K562 (cell line): ENCODE results near the gene ETV3L. TPM values are rescaled to one million over a fixed set of nuclear protein-coding genes. Genes with fewer than 3 reads are reported as not detected.

ENCODE experiments used
- ATAC-seq: fragments of 200-7000 bp; cut with Tn5 transposase; 3 replicates; pipeline ENCODE4 v1.9.1; 2020; ENCODE audit warnings: moderate library complexity
- BruUV-seq: library from RNA; stranded (reverse); fragments of 400-500 nt; replicated peaks from 2 replicates; lab custom pipeline; 2021; lab: Mats Ljungman, UMichigan
- CTCF ChIA-PET: fragments of 300-600 bp; formaldehyde crosslinking; extraction: SDS; loops from one replicate; lab custom pipeline; 2021; ENCODE audit warnings: low intra/inter-chr PET ratio; lab: Yijun Ruan, JAX
- POLR2A ChIA-PET: fragments of 300-600, 350-650 bp; sonication (Branson Sonifier 250); formaldehyde crosslinking; extraction: SDS; loops from one replicate; lab custom pipeline; 2021; ENCODE audit warnings: antibody characterized with exemption, inconsistent platforms; lab: Yijun Ruan, JAX
- DNase-seq, 4 experiments: peaks; one replicate each; pipeline versions ENCODE4 v3.0.0 to v3.0.0-alpha.2; 2011 to 2018; ENCODE audit warnings: low spot score in 3 of 4, mixed read lengths in 3 of 4; ENCODE audit errors: extremely low read depth in 1 of 4
- FAIRE-seq: peaks from 2 replicates; lab custom pipeline; 2011; peaks lifted over from hg19 to GRCh38; lab: Jason Lieb, UNC
- H2AFZ ChIP-seq: 2 replicates; pipeline ENCODE4 v1.6.0; 2011; ENCODE audit warnings: low read depth, low read length, control low read depth, inconsistent platforms
- H3K27ac ChIP-seq: fragments of 200-600 bp; 3 replicates; pipeline ENCODE4 v1.8.0; 2011; ENCODE audit warnings: low read depth, mild to moderate bottlenecking, control low read depth, inconsistent platforms, low read length, moderate library complexity, mixed read lengths; ENCODE audit errors: extremely low read depth
- H3K27me3 ChIP-seq, 2 experiments: fragments of 300-600 bp in 1 of 2; 2 replicates in 1 of 2; 3 replicates in 1 of 2; pipeline versions ENCODE4 v1.6.0 to v1.8.0; 2011; ENCODE audit warnings: inconsistent platforms in 2 of 2, low read length in 2 of 2, mild to moderate bottlenecking in 1 of 2, mixed read lengths in 1 of 2, moderate library complexity in 1 of 2; ENCODE audit not compliant: control insufficient read depth in 2 of 2, insufficient read depth in 2 of 2
- H3K36me3 ChIP-seq: fragments of 300-600 bp; 3 replicates; pipeline ENCODE4 v1.8.0; 2011; ENCODE audit warnings: mild to moderate bottlenecking, low read length, inconsistent platforms; ENCODE audit not compliant: control insufficient read depth, insufficient read depth
- H3K4me1 ChIP-seq, 2 experiments: fragments of 200-600 bp in 1 of 2; replicated peaks in 1 of 2; 2 replicates in 1 of 2; 3 replicates in 1 of 2; pipeline versions ENCODE4 v1.5.1 to v1.8.0; 2011; ENCODE audit warnings: inconsistent platforms in 2 of 2, low read length in 2 of 2, mild to moderate bottlenecking in 1 of 2, mixed read lengths in 1 of 2, moderate library complexity in 1 of 2; ENCODE audit not compliant: control insufficient read depth in 2 of 2, insufficient read depth in 2 of 2
- H3K4me2 ChIP-seq: 2 replicates; pipeline ENCODE4 v1.6.1; 2011; ENCODE audit warnings: low read length, control low read depth, inconsistent platforms, mixed read lengths; ENCODE audit not compliant: insufficient read depth
- H3K4me3 ChIP-seq: fragments of 200-600 bp; sonication (generic), shearing (Covaris generic); 2 replicates; pipeline ENCODE4 v1.5.1; 2016; ENCODE audit warnings: control low read depth, inconsistent platforms
- H3K79me2 ChIP-seq: fragments of 200-600 bp; 3 replicates; pipeline ENCODE4 v1.8.0; 2011; ENCODE audit warnings: low read length, inconsistent platforms; ENCODE audit not compliant: control insufficient read depth, insufficient read depth
- H3K9ac ChIP-seq, 2 experiments: 2 replicates each; pipeline versions ENCODE4 v1.6.0 to v1.6.1; 2011; ENCODE audit warnings: low read depth in 2 of 2, low read length in 2 of 2, control low read depth in 1 of 2, inconsistent platforms in 1 of 2, mild to moderate bottlenecking in 1 of 2, mixed read lengths in 1 of 2; ENCODE audit not compliant: insufficient read depth in 1 of 2
- H3K9me1 ChIP-seq: one replicate; pipeline ENCODE4 v1.6.0; 2011; ENCODE audit warnings: inconsistent platforms, mild to moderate bottlenecking, low read length, moderate library complexity; ENCODE audit not compliant: control insufficient read depth, insufficient read depth
- H3K9me3 ChIP-seq: replicated peaks from 2 replicates; pipeline ENCODE4 v1.5.1; 2011; ENCODE audit warnings: low read depth, low read length, inconsistent platforms; ENCODE audit not compliant: control insufficient read depth, insufficient read depth
- H4K20me1 ChIP-seq: replicated peaks from 2 replicates; pipeline ENCODE4 v1.6.1; 2011; ENCODE audit warnings: low read length, inconsistent platforms, mixed read lengths; ENCODE audit not compliant: control insufficient read depth, insufficient read depth
- CAMTA2 ChIP-seq: fragments of 250-450 bp; sonication (Bioruptor Pico); conservative IDR thresholded peaks from 2 replicates; pipeline ENCODE4 v1.5.1; 2022
- ERF ChIP-seq: fragments of 450-650 bp; formaldehyde crosslinking; IDR thresholded peaks from 2 replicates; pipeline ENCODE4 v1.4.0; 2020; ENCODE audit warnings: mild to moderate bottlenecking, mixed read lengths
- ETV1 ChIP-seq: fragments of 450-650 bp; conservative IDR thresholded peaks from 2 replicates; pipeline ENCODE4 v1.6.1; 2016; ENCODE audit warnings: missing genetic modification characterization, control low read depth, low read depth, missing compliant biosample characterization
- ZNF134 ChIP-seq: fragments of 250-450 bp; sonication (Bioruptor Pico); conservative IDR thresholded peaks from 2 replicates; pipeline ENCODE4 v1.4.0; 2020
- ZNF224 ChIP-seq: sonication (generic); formaldehyde crosslinking; IDR thresholded peaks from 2 replicates; pipeline ENCODE4 v1.8.0; 2022; ENCODE audit warnings: mild to moderate bottlenecking, missing genetic modification reagents
- WGBS: fragments of 100-300 bp; shearing (Covaris generic); methylation state at CpG from one replicate; pipeline ENCODE4 v1.1.6; 2016; ENCODE audit warnings: low coverage, mixed read lengths; ENCODE audit not compliant: insufficient coverage; ENCODE audit errors: missing lambda C conversion rate; 5-methylcytosine and 5-hydroxymethylcytosine counted together
- in situ Hi-C: fragments of 300-500 bp; cut with MboI; formaldehyde crosslinking; loops from 4 replicates; pipeline ENCODE4 v1.15.0; 2018; ENCODE audit warnings: inconsistent platforms, mixed read lengths
- intact Hi-C: fragments of 100-400 bp; cut with micrococcal nuclease; formaldehyde crosslinking; loops from 2 replicates; pipeline ENCODE4 v1.14.2; 2022
- polyA plus RNA-seq, 8 experiments: library from polyadenylated mRNA; depleted of rRNA in 4 of 8; stranded (reverse) in 5 of 8; unstranded in 3 of 8; fragments of >200 nt; fragmentation: Nextera tagmentation in 2 of 8; fragmentation: Illumina TruSeq in 1 of 8; extraction: Ambion mirVana in 2 of 8; extraction: Trizol in 1 of 8; gene quantifications; 2 replicates each; pipeline versions ENCODE4 v1.2.1 to v1.2.3, GENCODE V29; 2011 to 2014; ENCODE audit warnings: inconsistent platforms in 1 of 8, missing spikeins in 1 of 8
- total RNA-seq, 7 experiments: library from RNA; depleted of rRNA in 6 of 7; stranded (reverse); fragments of >200 nt in 6 of 7; fragmentation: Illumina TruSeq in 2 of 7; extraction: Trizol in 2 of 7; gene quantifications; 2 replicates each; pipeline versions ENCODE4 v1.2.1 to v1.2.3, GENCODE V29; 2011 to 2021; ENCODE audit warnings: low replicate concordance in 1 of 7
- TF ChIP-seq, protein P1 (sequence below): sonication (generic); formaldehyde crosslinking; IDR thresholded peaks from 2 replicates; pipeline ENCODE4 v1.8.0; 2022; ENCODE audit warnings: mild to moderate bottlenecking, missing genetic modification reagents, borderline replicate concordance

ETV3L gene
- total and polyA plus RNA-seq, 9 of the 15 experiments (the other 6 are each of a cell fraction or from before 2014, with no cell fraction given): not detected

DNA sequence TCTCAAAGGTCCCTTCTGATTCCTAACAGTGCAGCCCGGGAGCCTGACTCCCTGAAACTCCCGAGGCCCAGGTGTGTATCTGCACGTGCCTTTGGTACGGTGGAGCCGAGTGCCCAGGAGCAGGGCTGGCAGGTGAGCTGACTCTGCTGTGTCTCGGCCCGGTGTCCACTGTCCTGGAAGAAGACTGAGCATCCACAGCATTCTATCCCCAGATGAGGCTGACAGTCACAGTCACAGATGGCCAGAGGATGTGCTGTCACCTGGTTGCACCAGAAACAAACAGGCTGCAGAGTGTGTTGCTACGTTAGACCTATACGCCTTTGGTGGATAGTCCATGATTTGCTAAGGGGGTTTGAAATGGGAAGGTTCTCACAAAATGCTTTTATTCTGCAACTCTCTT is 9.8 kb downstream of the ETV3L start:
- Histone ChIP-seq H2AFZ (no peak overlapping the region), H3K9me1 (no peaks in the 10 kb centered on the region), H4K20me1 (no peaks in the 10 kb centered on the region; the same call in 1 of the 2 replicates), H3K27ac (no peak overlapping the region), H3K4me1 (peaks cover 2 to 4% of the 10 kb centered on the region in 2 experiments; a peak in 2 of 5 replicates), H3K79me2 (no peaks in the 10 kb centered on the region)
- POLR2A ChIA-PET: interaction anchor here (0.6 to 2.1 kb wide), 10 partner anchors 9 to 416 kb away, joined by 3 to 14 read pairs (median 4); partner anchors contain the start of gene ETV3L
- BruUV-seq: no TSS peak
- no peak for TF ChIP-seq ETV1 (tag)
- no peak for TF ChIP-seq ERF (CRISPR knock-in tag)
- TF ChIP-seq CAMTA2: no peak
- TF ChIP-seq, protein P1, sequence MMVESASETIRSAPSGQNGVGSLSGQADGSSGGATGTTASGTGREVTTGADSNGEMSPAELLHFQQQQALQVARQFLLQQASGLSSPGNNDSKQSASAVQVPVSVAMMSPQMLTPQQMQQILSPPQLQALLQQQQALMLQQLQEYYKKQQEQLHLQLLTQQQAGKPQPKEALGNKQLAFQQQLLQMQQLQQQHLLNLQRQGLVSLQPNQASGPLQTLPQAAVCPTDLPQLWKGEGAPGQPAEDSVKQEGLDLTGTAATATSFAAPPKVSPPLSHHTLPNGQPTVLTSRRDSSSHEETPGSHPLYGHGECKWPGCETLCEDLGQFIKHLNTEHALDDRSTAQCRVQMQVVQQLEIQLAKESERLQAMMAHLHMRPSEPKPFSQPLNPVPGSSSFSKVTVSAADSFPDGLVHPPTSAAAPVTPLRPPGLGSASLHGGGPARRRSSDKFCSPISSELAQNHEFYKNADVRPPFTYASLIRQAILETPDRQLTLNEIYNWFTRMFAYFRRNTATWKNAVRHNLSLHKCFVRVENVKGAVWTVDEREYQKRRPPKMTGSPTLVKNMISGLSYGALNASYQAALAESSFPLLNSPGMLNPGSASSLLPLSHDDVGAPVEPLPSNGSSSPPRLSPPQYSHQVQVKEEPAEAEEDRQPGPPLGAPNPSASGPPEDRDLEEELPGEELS (CRISPR knock-in tag): 0 out of 2 replicates have a peak, but pooled peaks have one; percentile 31
- 0 out of 2 replicates have a peak, but pooled peaks have one; percentile 14 for TF ChIP-seq ZNF224 (CRISPR knock-in tag)
- no peak for TF ChIP-seq ZNF134 (CRISPR knock-in tag)
- TF ChIP-seq, all 486 proteins: peak for 2
- no peaks in the 10 kb centered on the region for H3K9me3 ChIP-seq
- intact Hi-C loops (loop anchor here (1.0 to 10.0 kb wide), 2 partner anchors 67 to 405 kb away; no protein-coding TSS in a partner anchor), in situ Hi-C loops (loop anchor here (10.0 kb wide), 1 partner anchor 405 kb away; no protein-coding TSS in a partner anchor)
- DNase-seq (no peak), ATAC-seq (peak; percentile 44), FAIRE-seq (no peak)
- 53% methylated on average over 9 of the region's 9 CpGs for WGBS
- H3K27me3 ChIP-seq: no peaks in the 10 kb centered on the region
- H3K36me3 ChIP-seq: no peaks in the 10 kb centered on the region
- H3K9ac ChIP-seq: no peak overlapping the region
- H3K4me2 ChIP-seq: no peak overlapping the region
- CTCF ChIA-PET: interaction anchor here (0.7 to 5.9 kb wide), 3 partner anchors 67 to 399 kb away, joined by 4 to 133 read pairs (median 5); no protein-coding TSS in a partner anchor
- no peak overlapping the region for H3K4me3 ChIP-seq
